GM18858 (cell line): ENCODE measurements around the gene MGAT5.

Source experiments
- ATAC-seq: cut with Tn5 transposase; IDR thresholded peaks from one replicate; pipeline ENCODE4 v1.9.1; 2021; ENCODE audit not compliant: unreplicated experiment

MGAT5 gene

DNA sequence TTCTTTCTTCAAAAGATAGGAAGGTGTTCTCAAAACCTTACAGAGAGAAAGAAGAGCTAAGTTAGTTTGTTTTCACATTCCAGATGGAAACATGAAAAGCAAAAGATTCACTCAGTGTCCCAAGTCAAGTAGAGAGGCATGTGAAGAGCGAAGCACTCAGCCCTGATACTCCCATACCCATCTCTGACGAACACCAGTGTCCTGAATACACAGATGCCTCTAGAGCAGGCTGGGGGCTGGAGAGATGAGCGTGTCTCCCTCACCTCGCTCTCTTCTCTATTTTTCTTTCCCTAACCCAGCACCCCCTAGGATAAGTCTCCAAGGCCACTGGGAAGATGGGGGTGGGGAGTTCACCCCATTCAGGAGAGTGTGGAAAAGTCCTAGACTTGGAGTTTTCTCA, 237.2 kb downstream of the MGAT5 start:
- no peak for ATAC-seq

DNA sequence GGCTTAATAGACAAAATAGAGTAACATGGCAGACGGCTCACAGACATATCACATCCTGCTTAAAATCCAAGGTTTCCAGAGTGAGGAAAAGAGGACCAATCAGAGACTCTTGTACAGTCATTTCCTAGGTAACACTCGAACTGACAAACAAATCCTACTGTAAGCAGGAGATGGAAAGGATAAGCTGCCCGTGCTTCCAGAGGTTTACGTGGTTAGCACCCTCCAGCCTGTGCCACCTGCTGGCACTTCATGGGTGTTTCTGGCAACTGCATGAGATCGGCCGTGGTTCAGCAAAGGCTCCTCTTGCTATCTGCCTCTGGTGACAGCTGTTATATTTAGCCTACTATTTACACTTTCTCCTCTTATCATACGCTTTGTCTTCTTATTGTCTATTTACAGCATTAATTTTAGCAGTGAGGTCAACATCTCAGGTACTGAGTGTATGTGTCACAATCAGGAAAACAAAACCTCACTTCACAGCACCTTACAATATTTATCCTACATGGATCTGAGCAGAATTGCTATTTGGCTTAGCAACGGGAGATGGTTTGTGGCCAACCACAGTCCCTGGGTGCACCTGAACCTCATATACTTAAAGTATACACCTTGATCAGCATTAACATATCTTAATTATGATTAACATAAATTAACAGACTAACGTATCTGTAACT, 238.0 kb downstream of the MGAT5 start:
- ATAC-seq: no peak

DNA sequence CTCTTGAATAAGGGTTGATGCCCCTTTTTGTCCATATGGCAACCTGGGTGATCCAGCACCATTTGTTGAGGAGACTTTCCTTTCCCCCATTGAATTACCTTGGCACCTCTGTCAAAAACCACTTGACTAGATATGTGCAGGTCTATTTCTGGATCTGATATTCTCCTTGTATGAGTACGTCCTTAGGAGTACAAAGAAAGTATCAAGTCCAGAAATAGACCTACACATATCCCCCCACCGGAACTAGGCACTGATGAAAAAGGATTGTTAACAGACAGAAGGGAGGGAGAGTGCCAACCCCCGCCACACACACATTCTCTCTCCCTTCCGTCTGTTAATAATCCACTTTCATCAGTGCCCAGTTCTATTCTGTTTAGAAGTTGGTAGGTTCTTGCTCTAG, 239.9 kb downstream of the MGAT5 start:
- no peak for ATAC-seq

DNA sequence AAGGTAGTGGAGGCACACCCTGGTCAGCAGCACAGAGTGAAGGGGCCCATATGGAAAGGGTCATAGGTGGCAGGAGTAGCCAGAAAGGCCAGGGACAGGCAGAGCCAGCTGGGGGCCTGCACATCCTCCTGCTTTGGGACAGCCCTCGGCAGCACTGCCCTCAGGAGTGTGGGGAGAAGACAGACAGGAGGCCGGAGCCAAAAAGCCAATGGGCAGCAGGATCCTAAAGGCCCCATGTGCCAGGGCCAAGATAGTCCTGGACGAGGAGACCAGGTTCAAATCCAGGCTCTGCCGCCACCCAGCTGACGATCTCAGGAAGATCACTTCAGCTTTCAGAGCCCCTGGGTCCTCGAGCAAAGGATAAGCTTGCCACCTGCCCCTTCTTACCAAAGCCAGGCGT, 244.8 kb downstream of the MGAT5 start:
- ATAC-seq: no peak

DNA sequence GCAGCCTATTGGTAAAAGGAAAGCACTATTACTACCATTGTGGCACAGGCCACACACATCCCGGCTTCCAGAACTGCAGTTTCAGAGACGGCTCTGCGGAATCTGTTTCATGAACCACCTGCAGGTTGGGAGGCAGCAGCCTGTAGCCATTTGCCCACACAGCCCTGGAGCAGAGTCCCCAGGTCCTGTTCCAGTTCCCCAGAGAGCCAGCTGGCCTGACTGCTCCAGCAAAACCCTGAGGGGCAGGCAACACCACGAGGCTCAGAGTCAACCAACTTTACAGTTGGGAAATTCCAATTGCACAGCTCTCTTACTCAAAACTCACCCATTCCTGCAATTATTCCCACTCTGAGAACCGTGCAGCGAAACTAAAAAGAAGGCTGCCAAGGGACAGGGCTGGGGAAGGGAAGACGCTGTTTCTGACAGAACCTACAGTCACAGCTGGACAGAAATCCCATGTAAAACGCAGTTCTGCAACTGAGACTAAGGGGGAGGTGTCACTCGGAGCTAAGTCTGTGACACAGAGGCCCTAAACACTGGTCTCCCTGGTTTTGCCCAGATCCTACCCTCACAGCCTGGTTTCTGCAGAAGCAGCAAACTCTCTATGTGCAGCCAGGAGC, 245.5 kb downstream of the MGAT5 start:
- no peak for ATAC-seq

DNA sequence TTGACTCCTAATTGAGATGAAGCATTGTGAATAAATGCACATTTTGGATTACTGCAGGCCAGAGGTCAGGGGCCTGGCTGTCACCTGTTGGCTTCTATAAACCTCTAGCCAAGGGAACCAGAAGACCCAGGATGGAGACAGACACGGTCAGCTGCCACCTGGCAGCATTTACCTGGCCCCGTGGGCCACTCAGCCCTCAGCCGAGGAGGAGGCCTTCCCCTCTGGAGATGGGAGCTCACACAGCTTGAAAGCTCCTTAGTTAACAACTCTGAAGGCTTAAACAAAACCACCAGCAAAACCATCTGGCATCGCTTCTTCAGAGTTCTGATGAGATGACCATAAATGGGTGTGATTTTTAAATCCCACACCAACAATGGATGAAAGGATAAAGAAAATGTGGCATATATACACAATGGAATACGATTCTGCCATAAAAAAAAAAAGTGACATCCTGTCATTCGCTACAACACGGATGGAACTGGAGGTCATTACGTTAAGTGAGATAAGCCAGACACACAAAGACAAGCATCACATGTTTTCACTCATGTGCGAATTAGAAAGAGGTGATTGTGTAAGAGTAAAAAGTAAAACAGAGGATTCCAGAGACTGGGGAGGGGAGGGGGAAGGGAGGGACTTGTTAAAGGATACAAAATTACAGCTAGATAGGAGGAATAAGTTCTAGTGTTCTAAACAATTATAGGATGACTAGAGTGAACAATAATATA, 246.5 kb downstream of the MGAT5 start:
- ATAC-seq: no peak

DNA sequence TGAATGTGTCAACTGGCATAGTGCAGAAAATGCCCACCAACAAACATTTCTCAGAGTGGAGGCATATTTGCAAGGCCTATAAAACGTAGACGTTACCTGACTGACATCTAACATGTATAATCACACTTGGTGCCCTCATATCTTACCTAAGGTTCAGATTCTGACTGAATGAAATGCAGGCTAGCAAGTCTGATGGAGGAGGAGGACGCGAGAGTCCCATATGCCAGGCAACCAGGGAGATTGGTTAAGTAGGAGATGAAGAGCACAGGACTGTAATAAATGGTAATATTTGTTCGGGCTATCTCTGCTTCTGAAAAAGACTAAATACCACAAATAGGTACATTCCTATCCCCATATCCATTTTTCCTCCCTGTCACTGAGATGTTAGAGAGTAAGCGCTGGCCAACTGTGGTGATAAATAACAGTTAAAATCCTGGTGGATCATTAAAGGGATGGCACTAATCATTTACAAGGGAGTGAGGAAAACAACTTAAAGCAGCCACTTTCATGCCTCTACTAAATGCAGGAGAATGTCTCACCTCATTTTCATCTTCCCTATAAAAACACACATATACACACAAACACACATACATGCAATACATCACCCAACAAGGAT, 247.7 kb downstream of the MGAT5 start:
- no peak for ATAC-seq

DNA sequence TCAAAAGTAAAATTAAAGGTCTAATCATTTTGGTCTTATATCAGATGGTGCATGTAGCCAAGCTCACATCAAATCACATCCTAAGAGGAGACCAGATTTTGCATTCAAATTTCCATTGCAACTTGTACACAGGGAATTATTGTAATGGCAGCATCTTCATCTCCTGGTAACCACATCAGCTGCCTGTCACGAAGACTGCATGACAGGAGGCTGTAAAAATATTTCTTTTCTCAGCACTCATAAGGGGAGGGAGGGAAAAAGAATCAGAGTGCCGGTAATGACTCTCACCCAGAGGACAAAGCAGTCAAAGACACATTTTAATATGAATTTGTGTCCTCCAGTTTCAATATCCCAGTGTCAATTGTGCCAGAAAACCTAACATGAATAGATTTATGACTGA, 248.2 kb downstream of the MGAT5 start:
- ATAC-seq: no peak
